IMR-90 (cell line): ENCODE measurements around the gene RAD51B. TPM values are rescaled to one million over a fixed set of nuclear protein-coding genes. Genes with fewer than 3 reads are reported as not detected.

Source experiments
- ATAC-seq: fragments of 200-7000 bp; cut with Tn5 transposase; 2 replicates; pipeline ENCODE4 v1.9.1; 2020; ENCODE audit warnings: low read depth, mild to moderate bottlenecking, moderate library complexity
- BruUV-seq: library from RNA; stranded (reverse); fragments of 400-500 nt; replicated peaks from 2 replicates; lab custom pipeline; 2021; lab: Mats Ljungman, UMichigan
- CTCF ChIA-PET: fragments of 300-600 bp; formaldehyde crosslinking; extraction: SDS; loops from one replicate; lab custom pipeline; 2021; ENCODE audit warnings: antibody characterized with exemption; lab: Yijun Ruan, JAX
- POLR2A ChIA-PET: fragments of 300-600 bp; sonication (Branson Sonifier 250); formaldehyde crosslinking; loops from one replicate; lab custom pipeline; 2022; ENCODE audit warnings: antibody characterized with exemption; ENCODE audit not compliant: unreplicated experiment; lab: Charles Lee
- DNase-seq: peaks from one replicate; pipeline ENCODE4 v3.0.0; 2013
- H2AFZ ChIP-seq: replicated peaks from 2 replicates; pipeline ENCODE3; 2013; ENCODE audit warnings: low read length, mild to moderate bottlenecking; ENCODE audit not compliant: poor library complexity
- H2AK5ac ChIP-seq: 2 replicates; pipeline ENCODE4 v1.6.1; 2013; ENCODE audit warnings: low read depth, low read length, inconsistent platforms
- H2AK9ac ChIP-seq: replicated peaks from 2 replicates; pipeline ENCODE3; 2013; ENCODE audit warnings: mild to moderate bottlenecking, low read depth, low read length, moderate library complexity; ENCODE audit not compliant: poor library complexity
- H2BK120ac ChIP-seq: 2 replicates; pipeline ENCODE4 v1.6.1; 2013; ENCODE audit warnings: low read depth, low read length, inconsistent platforms
- H2BK15ac ChIP-seq: 3 replicates; pipeline ENCODE4 v1.6.1; 2013; ENCODE audit warnings: low read depth, low read length, inconsistent platforms
- H2BK20ac ChIP-seq: 2 replicates; pipeline ENCODE4 v1.6.1; 2013; ENCODE audit warnings: low read depth, mild to moderate bottlenecking, inconsistent platforms, low read length, moderate library complexity
- H2BK5ac ChIP-seq: 2 replicates; pipeline ENCODE4 v1.6.1; 2013; ENCODE audit warnings: mild to moderate bottlenecking, low read depth, low read length, inconsistent platforms; ENCODE audit not compliant: poor library complexity, severe bottlenecking
- H3K14ac ChIP-seq: replicated peaks from 2 replicates; pipeline ENCODE4 v1.6.1; 2013; ENCODE audit warnings: low read depth, low read length, inconsistent platforms
- H3K18ac ChIP-seq: 2 replicates; pipeline ENCODE4 v1.6.1; 2013; ENCODE audit warnings: low read depth, low read length, control low read depth
- H3K23ac ChIP-seq: 2 replicates; pipeline ENCODE4 v1.6.1; 2013; ENCODE audit warnings: low read depth, low read length, inconsistent platforms
- H3K27ac ChIP-seq: 2 replicates; pipeline ENCODE4 v1.5.1; 2013; ENCODE audit warnings: mild to moderate bottlenecking, control low read depth, low read length; ENCODE audit not compliant: insufficient read depth
- H3K27me3 ChIP-seq: 2 replicates; pipeline ENCODE4 v1.6.1; 2013; ENCODE audit warnings: low read length; ENCODE audit not compliant: control insufficient read depth, insufficient read depth
- H3K36me3 ChIP-seq: 2 replicates; pipeline ENCODE4 v1.6.1; 2013; ENCODE audit warnings: low read length, mixed read lengths; ENCODE audit not compliant: control insufficient read depth, insufficient read depth
- H3K4ac ChIP-seq: 2 replicates; pipeline ENCODE4 v1.6.1; 2013; ENCODE audit warnings: low read depth, low read length, inconsistent platforms
- H3K4me1 ChIP-seq: 2 replicates; pipeline ENCODE4 v1.6.1; 2013; ENCODE audit warnings: low read length, mixed read lengths; ENCODE audit not compliant: control insufficient read depth, insufficient read depth
- H3K4me2 ChIP-seq: 2 replicates; pipeline ENCODE4 v1.6.1; 2013; ENCODE audit warnings: low read depth, mild to moderate bottlenecking, control low read depth, low read length, moderate library complexity
- H3K4me3 ChIP-seq: 2 replicates; pipeline ENCODE4 v1.5.1; 2013; ENCODE audit warnings: low read depth, mild to moderate bottlenecking, control low read depth, low read length, moderate library complexity; ENCODE audit not compliant: insufficient read depth
- H3K56ac ChIP-seq: 2 replicates; pipeline ENCODE4 v1.6.1; 2013; ENCODE audit warnings: low read length, inconsistent platforms; ENCODE audit not compliant: insufficient read depth; ENCODE audit errors: extremely low read depth
- H3K79me1 ChIP-seq, 2 experiments: 2 replicates each; pipeline ENCODE4 v1.6.1; 2013; ENCODE audit warnings: low read length in 2 of 2, inconsistent platforms in 1 of 2, low read depth in 1 of 2
- H3K9ac ChIP-seq: 2 replicates; pipeline ENCODE4 v1.6.1; 2013; ENCODE audit warnings: low read depth, low read length, control low read depth
- H3K9me1 ChIP-seq: 2 replicates; pipeline ENCODE4 v1.6.1; 2013; ENCODE audit warnings: low read length, inconsistent platforms; ENCODE audit not compliant: insufficient read depth
- H3K9me3 ChIP-seq: 2 replicates; pipeline ENCODE4 v1.6.1; 2013; ENCODE audit warnings: low read length; ENCODE audit not compliant: control insufficient read depth, insufficient read depth
- H4K20me1 ChIP-seq: 2 replicates; pipeline ENCODE4 v1.6.1; 2013; ENCODE audit warnings: low read length, inconsistent platforms; ENCODE audit not compliant: insufficient read depth
- H4K5ac ChIP-seq: 2 replicates; pipeline ENCODE4 v1.6.1; 2013; ENCODE audit warnings: mild to moderate bottlenecking, low read depth, low read length, control low read depth
- H4K8ac ChIP-seq, 2 experiments: 2 replicates each; pipeline ENCODE4 v1.6.1; 2013; ENCODE audit warnings: low read depth in 2 of 2, low read length in 2 of 2, control low read depth in 1 of 2, inconsistent platforms in 1 of 2
- H4K91ac ChIP-seq: 2 replicates; pipeline ENCODE4 v1.6.1; 2013; ENCODE audit warnings: low read depth, low read length, inconsistent platforms; ENCODE audit not compliant: insufficient read depth
- BHLHE40 ChIP-seq: fragments of 150-350 bp; IDR thresholded peaks from 2 replicates; pipeline ENCODE4 v1.6.1; 2016; ENCODE audit warnings: mild to moderate bottlenecking, low read depth, low read length
- CEBPB ChIP-seq: IDR thresholded peaks from 2 replicates; pipeline ENCODE4 v1.6.1; 2012; ENCODE audit warnings: low read depth, low read length, improper control_type of control experiment
- FOS ChIP-seq: fragments of 150-350 bp; IDR thresholded peaks from 2 replicates; pipeline ENCODE4 v1.6.1; 2016; ENCODE audit warnings: low read depth, low read length
- MAFK ChIP-seq: IDR thresholded peaks from 2 replicates; pipeline ENCODE4 v1.6.1; 2012; ENCODE audit warnings: low read depth, low read length, improper control_type of control experiment
- MAZ ChIP-seq: IDR thresholded peaks from 2 replicates; pipeline ENCODE4 v1.6.1; 2012; ENCODE audit warnings: low read depth, mild to moderate bottlenecking, low read length, improper control_type of control experiment, moderate library complexity, borderline replicate concordance
- MXI1 ChIP-seq: IDR thresholded peaks from 2 replicates; pipeline ENCODE4 v1.6.1; 2012; ENCODE audit warnings: low read depth, mild to moderate bottlenecking, low read length, moderate library complexity, borderline replicate concordance
- POLR2A ChIP-seq: IDR thresholded peaks from 2 replicates; pipeline ENCODE4 v1.6.1; 2012; ENCODE audit warnings: mild to moderate bottlenecking, low read depth, low read length
- RCOR1 ChIP-seq: IDR thresholded peaks from 2 replicates; pipeline ENCODE4 v1.6.1; 2012; ENCODE audit warnings: mild to moderate bottlenecking, low read length, improper control_type of control experiment; ENCODE audit not compliant: insufficient replicate concordance
- RFX5 ChIP-seq: IDR thresholded peaks from 2 replicates; pipeline ENCODE4 v1.8.0; 2012; ENCODE audit warnings: low read depth, mild to moderate bottlenecking, low read length, moderate library complexity
- USF2 ChIP-seq: fragments of 150-350 bp; IDR thresholded peaks from 2 replicates; pipeline ENCODE4 v1.6.1; 2017; ENCODE audit warnings: mild to moderate bottlenecking, antibody characterized with exemption, low read length, low read depth
- WGBS, 2 experiments: methylation state at CpG; one replicate each; pipeline versions ENCODE4 v1.1.5 to v1.1.7; 2013; ENCODE audit warnings: missing lambda C conversion rate in 2 of 2; ENCODE audit not compliant: insufficient read length in 1 of 2; ENCODE audit errors: extremely low coverage in 2 of 2; 5-methylcytosine and 5-hydroxymethylcytosine counted together
- dilution Hi-C: fragments of 300-500 bp; cut with HindIII; formaldehyde crosslinking; loops from one replicate; pipeline ENCODE4 v1.14.3; 2018; ENCODE audit warnings: low sequenced_read_pairs; ENCODE audit not compliant: unreplicated experiment
- in situ Hi-C: fragments of 300-500 bp; cut with MboI; formaldehyde crosslinking; loops from 3 replicates; pipeline ENCODE4 v1.14.3; 2019; ENCODE audit warnings: low sequenced_read_pairs, inconsistent platforms, mixed read lengths
- intact Hi-C: fragments of 100-400 bp; cut with micrococcal nuclease; formaldehyde crosslinking; loops from 2 replicates; pipeline ENCODE4 v1.10.0; 2022
- polyA plus RNA-seq, 3 experiments: library from polyadenylated mRNA; depleted of rRNA; stranded (reverse); fragments of >200 nt; gene quantifications; 2 replicates each; pipeline ENCODE4 v1.2.3, GENCODE V29; 2012; ENCODE audit warnings: low replicate concordance in 1 of 3
- total RNA-seq: library from RNA; depleted of rRNA; stranded (reverse); fragments of >200 nt; gene quantifications from 2 replicates; pipeline ENCODE4 v1.2.3, GENCODE V29; 2012
- TF ChIP-seq, protein P1 (sequence below): conservative IDR thresholded peaks from 2 replicates; pipeline ENCODE4 v1.5.1; 2012; ENCODE audit warnings: mild to moderate bottlenecking, low read depth, low read length, improper control_type of control experiment
- TF ChIP-seq, protein P2 (sequence below): fragments of 150-350 bp; IDR thresholded peaks from 2 replicates; pipeline ENCODE4 v1.6.1; 2016; ENCODE audit warnings: low read depth, mild to moderate bottlenecking, low read length, moderate library complexity, borderline replicate concordance

RAD51B gene
- total and polyA plus RNA-seq, 2 of the 4 experiments (the other 2 are of a cell fraction) = 5.1 to 18.8 TPM

DNA sequence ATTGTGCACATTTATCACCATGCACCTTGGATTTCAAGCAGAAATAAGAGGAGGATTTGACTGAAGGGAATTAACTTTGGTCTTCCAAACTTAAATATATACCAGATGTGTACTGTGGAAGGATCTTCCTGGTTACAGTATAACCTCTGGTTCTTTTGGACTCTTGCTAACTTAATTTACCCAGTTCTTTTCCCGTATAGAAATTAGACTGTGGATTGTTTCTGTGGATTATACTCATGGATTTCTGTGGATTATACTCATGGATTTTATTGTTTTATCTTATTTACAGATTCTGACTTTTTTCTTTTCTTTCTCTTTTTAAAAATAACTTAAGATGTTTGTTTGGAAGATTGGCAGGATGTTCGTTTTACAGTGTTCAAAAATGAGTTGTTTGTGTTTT lies 215.3 kb downstream of the RAD51B start:
- WGBS, 2 experiments = no CpG with 5 or more reads among the region's 2 CpGs
- Histone ChIP-seq H3K9ac (no peak overlapping the region), H2BK5ac (no peak overlapping the region), H2BK15ac (no peak overlapping the region), H3K4me1 (no peaks in the 10 kb centered on the region), H2AFZ (no peak overlapping the region), H2AK9ac (no peak overlapping the region), H4K5ac (no peak overlapping the region), H3K4me3 (no peak overlapping the region), H4K20me1 (no peaks in the 10 kb centered on the region), H2BK20ac (no peak overlapping the region), H2BK120ac (no peak overlapping the region), H3K27ac (no peak overlapping the region), H3K36me3 (no peaks in the 10 kb centered on the region), H4K8ac (no peak overlapping the region), H2AK5ac (no peak overlapping the region), H3K56ac (no peak overlapping the region), H3K9me3 (no peaks in the 10 kb centered on the region; the same call in 1 of the 2 replicates), H3K18ac (no peak overlapping the region), H4K91ac (no peak overlapping the region), H3K4me2 (no peak overlapping the region), H3K23ac (no peak overlapping the region), H3K4ac (no peak overlapping the region), H3K9me1 (peaks cover 3% of the 10 kb centered on the region; the same call in 1 of the 2 replicates), H3K79me1 (no peaks in the 10 kb centered on the region), H3K27me3 (no peaks in the 10 kb centered on the region), H3K14ac (no peak overlapping the region)
- ChIA-PET CTCF (no interaction called here), POLR2A (no interaction called here)
- in situ Hi-C loops = no loop called here
- BruUV-seq = no TSS peak
- ATAC-seq = no peak
- no peak for TF ChIP-seq MAZ
- no peak for TF ChIP-seq RCOR1
- TF ChIP-seq, protein P1, sequence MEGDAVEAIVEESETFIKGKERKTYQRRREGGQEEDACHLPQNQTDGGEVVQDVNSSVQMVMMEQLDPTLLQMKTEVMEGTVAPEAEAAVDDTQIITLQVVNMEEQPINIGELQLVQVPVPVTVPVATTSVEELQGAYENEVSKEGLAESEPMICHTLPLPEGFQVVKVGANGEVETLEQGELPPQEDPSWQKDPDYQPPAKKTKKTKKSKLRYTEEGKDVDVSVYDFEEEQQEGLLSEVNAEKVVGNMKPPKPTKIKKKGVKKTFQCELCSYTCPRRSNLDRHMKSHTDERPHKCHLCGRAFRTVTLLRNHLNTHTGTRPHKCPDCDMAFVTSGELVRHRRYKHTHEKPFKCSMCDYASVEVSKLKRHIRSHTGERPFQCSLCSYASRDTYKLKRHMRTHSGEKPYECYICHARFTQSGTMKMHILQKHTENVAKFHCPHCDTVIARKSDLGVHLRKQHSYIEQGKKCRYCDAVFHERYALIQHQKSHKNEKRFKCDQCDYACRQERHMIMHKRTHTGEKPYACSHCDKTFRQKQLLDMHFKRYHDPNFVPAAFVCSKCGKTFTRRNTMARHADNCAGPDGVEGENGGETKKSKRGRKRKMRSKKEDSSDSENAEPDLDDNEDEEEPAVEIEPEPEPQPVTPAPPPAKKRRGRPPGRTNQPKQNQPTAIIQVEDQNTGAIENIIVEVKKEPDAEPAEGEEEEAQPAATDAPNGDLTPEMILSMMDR = no peak
- no peak for TF ChIP-seq MXI1
- TF ChIP-seq RFX5 = no peak
- no peak for TF ChIP-seq FOS
- no peak for TF ChIP-seq BHLHE40
- no peak for TF ChIP-seq USF2
- TF ChIP-seq, protein P2, sequence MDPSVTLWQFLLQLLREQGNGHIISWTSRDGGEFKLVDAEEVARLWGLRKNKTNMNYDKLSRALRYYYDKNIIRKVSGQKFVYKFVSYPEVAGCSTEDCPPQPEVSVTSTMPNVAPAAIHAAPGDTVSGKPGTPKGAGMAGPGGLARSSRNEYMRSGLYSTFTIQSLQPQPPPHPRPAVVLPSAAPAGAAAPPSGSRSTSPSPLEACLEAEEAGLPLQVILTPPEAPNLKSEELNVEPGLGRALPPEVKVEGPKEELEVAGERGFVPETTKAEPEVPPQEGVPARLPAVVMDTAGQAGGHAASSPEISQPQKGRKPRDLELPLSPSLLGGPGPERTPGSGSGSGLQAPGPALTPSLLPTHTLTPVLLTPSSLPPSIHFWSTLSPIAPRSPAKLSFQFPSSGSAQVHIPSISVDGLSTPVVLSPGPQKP = no peak
- no peak for TF ChIP-seq MAFK
- no peak for TF ChIP-seq CEBPB
- TF ChIP-seq POLR2A = no peak
- DNase-seq = no peak
- dilution Hi-C loops = no loop called here
- intact Hi-C loops = no loop called here
